NCI-H748 (cell line): ENCODE data around the gene ZMYND12.
"Not testable (repeated sequence)": the region's sequence is repeated elsewhere in the genome, so short reads cannot be mapped to it uniquely, and the experiment has no call there.

Experiments used
- DNase-seq: peaks from one replicate; lab custom pipeline; 2025; ENCODE audit not compliant: unreplicated experiment; lab: John Stamatoyannopoulos, UW

Gene ZMYND12

DNA sequence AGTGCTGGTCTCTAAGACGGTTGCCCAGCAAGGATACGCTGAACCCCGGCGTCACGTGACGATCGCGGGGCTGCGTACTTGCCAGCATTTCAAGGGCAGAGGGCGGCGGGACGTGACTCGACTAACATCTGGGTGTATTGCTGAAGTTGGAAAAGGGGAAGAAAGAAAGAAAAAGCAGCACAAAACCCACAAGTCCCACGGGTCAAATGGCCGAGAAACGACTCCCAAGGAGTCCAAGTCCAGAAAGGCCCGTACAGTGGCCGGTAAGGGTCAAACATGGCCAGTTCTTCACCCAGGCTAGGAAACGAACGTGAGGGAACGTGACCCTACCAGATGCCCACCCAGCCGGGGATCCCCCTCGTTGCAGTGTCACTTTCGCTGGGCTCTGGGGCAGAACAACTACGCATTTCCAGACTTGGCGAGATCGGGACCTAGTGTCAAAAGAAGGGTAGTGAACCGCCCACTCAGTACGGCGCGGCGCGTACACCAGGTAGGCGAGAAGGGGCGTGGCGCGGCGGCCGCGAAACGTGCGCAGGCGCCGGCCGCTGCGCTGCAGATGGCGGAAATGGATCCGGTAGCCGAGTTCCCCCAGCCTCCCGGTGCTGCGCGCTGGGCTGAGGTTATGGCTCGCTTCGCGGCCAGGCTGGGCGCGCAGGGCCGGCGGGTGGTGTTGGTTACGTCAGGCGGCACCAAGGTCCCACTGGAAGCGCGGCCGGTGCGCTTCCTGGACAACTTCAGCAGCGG is at the start of gene ZMYND12, which contains the start of gene PPCS:
Gene ZMYND12 (minus strand): TSS at position 13 of the 744 bp plus-strand sequence. CDS start 25 bp downstream, outside the sequence.
Gene PPCS (plus strand): TSS at position 534 of the 744 bp plus-strand sequence. CDS start 23 bp downstream, at position 557.
- peak; percentile 100 for DNase-seq

DNA sequence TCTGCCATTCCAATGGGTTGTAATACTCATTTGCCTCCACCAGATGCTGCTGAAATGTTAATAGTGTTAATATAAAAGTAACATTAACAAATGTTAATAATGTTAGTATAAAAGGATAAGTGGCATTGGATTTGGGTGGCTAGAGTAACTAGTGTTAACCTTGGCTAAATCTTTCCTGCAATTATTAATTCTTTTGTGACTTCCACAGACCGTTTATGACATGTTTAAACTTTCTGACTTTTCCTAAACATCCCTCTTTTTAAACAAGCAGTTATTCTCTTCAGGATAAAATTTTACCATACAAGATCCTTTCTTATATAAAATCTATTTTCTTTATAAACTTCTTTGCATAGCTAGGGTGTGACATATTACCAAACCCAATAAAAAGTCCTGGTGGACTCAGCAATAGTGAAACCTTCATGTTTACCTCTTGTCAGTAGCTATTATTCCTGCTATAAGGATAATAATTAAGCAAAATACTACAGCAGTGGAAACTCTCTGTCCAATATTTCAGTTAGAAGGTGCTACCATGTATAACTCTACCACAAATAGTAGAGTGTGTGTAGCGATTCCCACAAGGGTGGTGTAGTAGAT is 48.8 kb upstream of the ZMYND12 start:
- DNase-seq: peak; percentile 53

GRCh38 chr1:42502031-42502430 is 46.2 kb upstream of the ZMYND12 start:
- not testable (repeated sequence) for DNase-seq

- DNase-seq: no peak
These were observed 34.4 kb upstream of the ZMYND12 start for GRCh38 chr1:42490237-42490636.

GRCh38 chr1:42484382-42484781 is 28.6 kb upstream of the ZMYND12 start:
- no peak for DNase-seq

DNA sequence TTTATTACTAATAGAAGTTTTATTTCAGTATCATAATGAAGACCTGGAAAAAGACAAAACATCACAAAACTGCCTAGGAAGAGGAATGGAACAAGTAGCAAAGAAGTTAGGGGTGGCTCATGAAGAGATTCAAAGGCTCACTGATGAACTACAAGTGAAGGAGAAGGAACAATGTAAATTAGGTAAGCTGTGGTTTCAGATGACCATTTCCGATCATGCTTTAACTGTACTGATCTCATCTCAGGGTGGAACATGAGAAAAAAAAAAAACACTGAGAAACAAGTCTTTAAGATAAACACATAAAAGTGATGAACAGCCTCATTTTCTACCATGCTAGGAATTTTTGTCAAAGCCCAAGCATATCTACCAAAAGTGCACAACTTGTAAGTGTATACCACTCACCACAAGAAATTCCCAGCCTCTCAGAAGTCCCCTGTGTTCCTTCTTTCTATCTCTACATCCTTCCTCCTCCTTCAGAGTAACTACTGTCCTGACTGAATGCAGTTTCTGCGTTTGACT is 26.9 kb upstream of the ZMYND12 start:
- DNase-seq: no peak

GRCh38 chr1:42480921-42481320 is 25.1 kb upstream of the ZMYND12 start:
- DNase-seq: no peak

DNA sequence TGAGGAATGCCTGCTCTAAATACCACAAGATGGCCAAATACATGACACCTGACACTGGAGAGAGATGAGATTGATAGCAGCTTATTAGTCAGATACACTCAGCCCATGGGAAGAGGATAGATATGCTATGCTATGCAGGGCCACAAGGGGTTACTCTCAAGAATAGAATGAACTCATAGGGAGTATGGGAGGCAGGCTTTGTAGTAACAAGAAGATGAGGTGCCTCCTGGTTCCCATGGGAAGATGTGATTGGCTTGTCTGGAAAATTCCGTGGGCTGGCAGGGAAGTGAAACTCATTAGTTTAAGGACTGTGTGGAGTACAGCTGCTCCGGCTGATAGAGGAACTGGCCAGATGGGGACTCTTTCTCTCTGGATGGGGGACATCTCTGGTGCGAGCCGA is 23.8 kb upstream of the ZMYND12 start:
- peak; percentile 72 for DNase-seq

- DNase-seq: no peak
These were observed 22.0 kb upstream of the ZMYND12 start for GRCh38 chr1:42477775-42478174.

- DNase-seq: not testable (repeated sequence)
These were observed 21.5 kb upstream of the ZMYND12 start for GRCh38 chr1:42477354-42477753.

GRCh38 chr1:42476605-42477004 is 20.8 kb upstream of the ZMYND12 start:
- no peak for DNase-seq

GRCh38 chr1:42469727-42470126 is 13.9 kb upstream of the ZMYND12 start:
- no peak for DNase-seq

- DNase-seq: no peak
These were observed 10.2 kb upstream of the ZMYND12 start for GRCh38 chr1:42466030-42466429.

DNA sequence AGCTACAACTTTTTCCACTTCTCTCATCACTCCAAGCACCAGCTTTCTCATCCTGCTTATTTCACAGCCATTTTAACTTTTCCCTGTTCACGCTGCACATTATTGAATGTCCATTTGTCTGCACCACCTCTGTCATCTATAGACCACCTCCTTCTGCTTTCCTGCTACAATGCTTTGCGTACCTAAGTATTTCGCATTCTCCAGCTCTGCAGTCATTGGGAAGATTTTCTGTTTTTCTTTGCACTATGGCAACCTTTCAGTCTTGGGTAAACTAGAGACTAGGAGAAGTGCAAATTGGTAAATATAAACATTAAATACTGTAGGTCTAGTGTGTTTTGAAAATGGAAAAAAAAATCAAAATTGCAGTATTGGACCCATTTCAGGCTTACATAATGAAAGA is 8.1 kb upstream of the ZMYND12 start:
- peak; percentile 93 for DNase-seq

DNA sequence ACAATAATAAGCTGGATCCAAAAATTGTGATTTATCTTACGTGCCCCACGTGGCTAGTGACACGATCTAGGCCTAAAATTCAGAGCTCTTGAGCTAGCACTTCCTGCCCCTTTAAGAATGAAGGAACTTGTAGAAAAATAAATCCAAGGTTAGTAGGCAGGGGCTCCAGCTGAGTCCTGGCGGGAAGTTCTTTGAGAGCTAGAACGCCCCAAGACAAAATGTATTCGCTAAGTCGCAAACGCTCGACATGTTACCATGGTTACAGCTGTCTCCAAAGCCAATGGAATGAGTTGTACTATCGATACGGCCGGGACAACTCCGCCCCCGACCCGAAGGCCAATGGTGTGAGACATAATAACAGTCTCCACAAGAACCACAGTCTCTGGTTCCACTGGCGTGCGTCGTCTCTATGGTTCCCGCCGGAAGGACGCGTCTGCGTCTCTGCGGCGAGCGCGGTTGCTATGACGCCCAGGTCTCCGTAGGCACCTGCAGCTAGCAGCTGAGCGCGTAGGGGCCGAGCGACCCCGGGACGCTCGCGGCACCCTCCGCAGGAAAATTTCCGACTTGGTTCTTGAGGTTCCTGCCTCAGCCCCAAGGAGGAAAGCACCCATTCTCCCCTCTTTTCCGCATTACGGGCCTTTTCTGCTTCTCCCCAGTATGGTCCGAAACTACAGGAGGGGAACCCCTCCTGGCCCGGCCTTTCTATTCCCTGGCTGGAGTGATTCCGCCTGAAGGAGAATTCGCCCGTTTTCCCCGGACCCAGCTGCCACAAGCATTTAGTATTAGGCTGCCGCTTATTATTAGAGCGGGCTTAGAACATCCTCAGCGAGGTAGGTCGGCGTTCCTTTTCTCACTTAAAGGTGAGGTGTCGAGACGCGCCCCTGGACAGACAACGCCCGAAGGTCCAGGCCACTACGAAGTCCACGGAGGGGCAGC is 7.3 kb upstream of the ZMYND12 start, which contains the start of gene CCDC30:
Gene CCDC30 (plus strand): TSS at position 459 of the 936 bp plus-strand sequence. CDS start 17,266 bp downstream, outside the sequence.
- DNase-seq: peak; percentile 100

- DNase-seq: no peak
These were observed 5.4 kb upstream of the ZMYND12 start for GRCh38 chr1:42461196-42461595.

- peak; percentile 99 for DNase-seq
These were observed 900 bp upstream of the ZMYND12 start for GRCh38 chr1:42456754-42457089.

GRCh38 chr1:42454403-42454802 is 1.4 kb downstream of the ZMYND12 start:
- DNase-seq: no peak

DNA sequence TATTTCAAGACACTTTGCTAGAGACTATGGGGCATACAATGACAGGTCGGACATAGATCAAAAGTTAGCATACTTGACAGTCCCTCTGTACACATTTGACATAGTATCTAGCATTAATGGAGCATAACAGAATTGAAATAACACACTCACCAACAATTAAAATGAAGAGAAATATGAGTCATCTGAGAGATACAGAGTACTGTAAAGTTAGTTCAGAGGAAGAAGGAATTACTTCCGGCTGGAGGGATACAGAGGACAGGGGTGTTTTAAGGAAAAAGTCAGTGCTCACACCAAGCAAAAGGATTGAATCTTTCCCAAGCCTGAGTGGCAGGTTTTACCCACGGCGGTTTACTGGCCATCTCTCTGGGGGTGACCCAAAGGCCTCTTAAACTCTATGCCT is 2.4 kb downstream of the ZMYND12 start:
- no peak for DNase-seq

DNA sequence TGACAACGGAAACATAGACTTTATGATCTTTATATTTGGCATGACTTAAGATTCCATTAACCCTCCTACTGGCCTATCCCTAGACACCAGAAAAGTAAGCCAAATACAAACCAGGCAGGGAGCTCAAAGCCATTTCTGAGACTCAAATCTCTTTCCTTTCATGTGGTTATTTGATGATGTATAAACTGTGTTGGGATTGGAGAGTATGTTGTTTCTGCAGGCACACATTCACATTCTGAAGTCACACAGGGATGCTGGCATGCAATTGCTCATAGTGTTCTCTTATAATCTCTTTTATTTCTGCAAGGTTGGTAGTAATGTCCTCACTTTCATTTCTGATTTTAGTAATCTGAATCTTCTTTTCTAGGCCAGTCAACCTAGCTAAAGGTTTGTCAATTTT is 5.8 kb downstream of the ZMYND12 start:
- no peak for DNase-seq

DNA sequence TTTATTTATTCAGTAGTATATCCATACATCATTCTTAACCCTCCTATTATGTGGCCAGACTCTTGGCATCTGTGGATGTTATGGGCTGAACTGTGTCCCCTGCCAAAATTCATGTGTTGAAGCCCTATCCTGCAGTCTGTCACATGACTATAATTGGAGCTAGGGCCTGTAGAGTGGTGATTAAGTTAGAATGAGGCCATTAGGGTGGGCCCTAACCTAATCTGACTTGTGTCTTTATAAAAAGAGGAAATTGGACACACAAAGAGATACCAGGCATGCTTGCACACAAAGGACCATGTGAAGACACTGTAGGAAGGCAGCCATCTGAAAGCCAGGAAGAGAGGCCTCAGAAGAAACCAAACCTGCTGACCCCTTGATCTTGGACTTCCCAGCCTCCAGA is 6.6 kb downstream of the ZMYND12 start:
- DNase-seq: no peak
